Umbilical cord (tissue), 2 donors: ENCODE data around the gene ADAMTS18. TPM values are rescaled to one million over a fixed set of nuclear protein-coding genes. Genes with fewer than 3 reads are reported as not detected.
A peak's percentile ranks its signal among the peaks of the same experiment; 100 is the strongest.

ENCODE experiments used
- DNase-seq: peaks from one replicate; pipeline ENCODE4 v3.0.0-alpha.2; 2015; ENCODE audit warnings: low spot score
- total RNA-seq: library from RNA; depleted of rRNA; stranded (reverse); fragments of >200 nt; gene quantifications from one replicate; pipeline ENCODE4 v1.2.3, GENCODE V29; 2014; ENCODE audit warnings: low replicate concordance; ENCODE audit not compliant: insufficient read depth

ADAMTS18 gene
- total RNA-seq, 1 donor from 2014 or later, result 6.3 TPM

- DNase-seq, result no peak
Measured at GRCh38 chr16:77434022-77434529, 758 bp downstream of the ADAMTS18 start.

GRCh38 chr16:77433146-77433545 is 1.7 kb downstream of the ADAMTS18 start:
- no peak for DNase-seq

GRCh38 chr16:77432264-77432663 is 2.6 kb downstream of the ADAMTS18 start:
- DNase-seq, result no peak

- DNase-seq, result peak; percentile 57
Measured at GRCh38 chr16:77430787-77431585, 3.8 kb downstream of the ADAMTS18 start.

GRCh38 chr16:77430360-77430759 is 4.5 kb downstream of the ADAMTS18 start:
- DNase-seq, result no peak

- DNase-seq, result no peak
Measured at GRCh38 chr16:77424871-77425604, 9.8 kb downstream of the ADAMTS18 start.

GRCh38 chr16:77422196-77422784 is 12.5 kb downstream of the ADAMTS18 start:
- DNase-seq, result no peak

- DNase-seq, result no peak
Measured at GRCh38 chr16:77416939-77417480, 17.8 kb downstream of the ADAMTS18 start.

- no peak for DNase-seq
Measured at GRCh38 chr16:77414752-77415231, 20.0 kb downstream of the ADAMTS18 start.

GRCh38 chr16:77410449-77410848 is 24.4 kb downstream of the ADAMTS18 start:
- no peak for DNase-seq

GRCh38 chr16:77409311-77409710 is 25.5 kb downstream of the ADAMTS18 start:
- peak; percentile 98 for DNase-seq

GRCh38 chr16:77408607-77409006 is 26.2 kb downstream of the ADAMTS18 start:
- no peak for DNase-seq

- no peak for DNase-seq
Measured at GRCh38 chr16:77406680-77407079, 28.2 kb downstream of the ADAMTS18 start.

- peak; percentile 79 for DNase-seq
Measured at GRCh38 chr16:77404775-77405174, 30.1 kb downstream of the ADAMTS18 start.

GRCh38 chr16:77403732-77404131 is 31.1 kb downstream of the ADAMTS18 start:
- no peak for DNase-seq

- no peak for DNase-seq
Measured at GRCh38 chr16:77402672-77403071, 32.2 kb downstream of the ADAMTS18 start.

- DNase-seq, result peak; percentile 45
Measured at GRCh38 chr16:77402118-77402517, 32.7 kb downstream of the ADAMTS18 start.

- DNase-seq, result no peak
Measured at GRCh38 chr16:77399546-77399945, 35.3 kb downstream of the ADAMTS18 start.

- no peak for DNase-seq
Measured at GRCh38 chr16:77399066-77399465, 35.8 kb downstream of the ADAMTS18 start.

GRCh38 chr16:77398495-77398894 is 36.3 kb downstream of the ADAMTS18 start:
- no peak for DNase-seq

GRCh38 chr16:77396461-77396860 is 38.4 kb downstream of the ADAMTS18 start:
- DNase-seq, result no peak

GRCh38 chr16:77394699-77395098 is 40.1 kb downstream of the ADAMTS18 start:
- no peak for DNase-seq
